ENCODE measurements around the gene ALG12.

Gene ALG12

DNA sequence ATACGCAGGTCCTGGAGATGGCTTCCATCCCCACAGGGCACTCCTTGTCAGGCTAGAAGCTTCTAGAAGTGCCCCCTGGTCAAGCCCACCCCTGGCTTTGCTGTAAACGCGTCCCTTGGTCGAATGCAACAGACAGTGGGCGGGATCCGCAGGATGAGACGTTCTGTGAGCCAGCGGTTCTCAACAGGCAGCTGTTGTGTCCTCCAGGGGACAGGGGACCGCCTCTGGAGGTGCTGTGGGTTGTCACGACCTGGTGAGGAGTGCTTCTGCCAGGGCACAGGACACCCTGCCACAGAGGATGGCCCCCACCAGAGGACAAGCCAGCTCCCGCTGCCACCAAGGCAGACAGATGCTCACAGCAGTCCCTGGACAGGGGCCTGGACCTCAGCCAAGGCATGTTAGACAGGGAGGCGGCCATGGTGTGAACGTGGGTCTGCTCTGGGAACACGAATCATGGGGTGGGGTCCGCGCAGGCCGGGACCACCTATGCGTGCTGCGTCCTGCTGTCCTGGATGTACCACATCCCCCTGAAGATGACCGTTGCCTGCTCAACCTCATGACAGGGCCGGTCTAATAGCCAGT is 11.8 kb upstream of the ALG12 start:
- DNase-seq (ENCODE audit: low read depth in 2 of 2) = no peak

DNA sequence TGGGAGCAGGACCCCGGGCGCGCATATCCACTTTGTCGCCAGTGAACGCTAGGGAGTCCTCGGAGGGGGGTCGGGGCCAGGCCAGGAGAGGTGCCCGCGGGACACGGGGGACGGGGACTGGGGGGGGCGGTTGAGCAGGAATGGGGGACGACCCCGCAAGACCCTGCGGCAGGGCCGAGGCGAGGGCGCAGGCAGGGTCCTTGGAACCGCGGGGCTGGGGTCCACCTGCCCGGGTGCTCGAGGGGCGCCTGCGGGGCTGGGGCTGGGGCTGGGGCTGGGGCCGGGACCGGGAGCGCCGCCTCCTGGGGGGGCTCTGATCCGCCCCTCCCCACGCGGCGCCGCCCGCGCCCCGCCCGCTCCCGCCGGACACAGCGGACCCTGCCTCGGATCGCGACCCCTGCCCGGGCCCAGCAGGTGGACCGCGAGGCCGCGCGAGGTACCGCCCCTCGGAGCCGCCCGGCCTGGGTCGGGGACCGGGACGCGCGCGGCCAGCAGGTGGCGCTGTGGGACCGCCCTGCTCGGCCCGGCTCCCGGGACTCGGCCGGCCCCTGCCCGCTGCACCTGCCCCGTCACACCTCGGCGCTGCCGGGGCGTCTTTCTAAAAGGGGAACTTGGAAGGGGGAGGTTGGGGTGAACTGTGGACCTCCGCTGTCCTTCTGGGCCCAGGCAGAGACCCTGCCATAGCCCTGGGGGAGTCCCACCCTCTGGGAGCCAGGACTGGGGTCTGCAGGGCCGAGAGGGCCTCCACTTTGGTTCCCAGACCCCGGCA is 11.2 kb upstream of the ALG12 start:
- DNase-seq (ENCODE audit: low read depth in 2 of 2) = peak; percentile 43 to 60

DNA sequence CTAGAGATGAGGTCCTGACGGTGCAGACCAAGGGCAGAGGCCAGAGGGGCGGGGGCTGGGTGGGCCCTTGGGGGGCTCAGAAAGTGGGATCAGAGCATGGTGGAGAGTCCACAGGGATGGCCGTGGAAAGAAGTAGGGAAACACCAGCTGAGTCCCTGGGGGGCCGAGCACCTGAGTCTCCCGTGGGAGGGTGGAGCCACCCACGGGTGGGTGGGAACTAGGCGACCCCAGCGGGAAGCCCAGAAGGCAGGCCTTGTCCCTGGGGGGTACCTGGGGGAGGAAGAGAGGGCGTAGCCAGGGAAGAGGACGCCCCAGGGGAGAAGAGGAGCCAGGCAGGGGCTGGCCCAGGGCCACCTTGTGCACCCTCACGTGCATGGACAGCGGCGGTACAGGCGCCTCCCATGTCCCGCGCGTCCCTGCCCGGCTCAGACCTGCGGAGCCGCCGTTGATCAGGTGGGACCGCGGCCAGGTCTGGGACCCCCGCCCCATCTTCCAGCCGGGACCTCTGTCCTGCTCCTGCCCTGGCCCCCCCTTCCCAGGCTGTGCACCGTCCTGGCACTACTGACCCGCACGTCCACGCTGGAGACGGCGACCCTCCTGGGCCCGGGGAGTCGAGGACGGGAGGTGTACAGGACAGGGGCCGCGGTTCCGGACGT is 10.4 kb upstream of the ALG12 start:
- DNase-seq (ENCODE audit: low read depth in 2 of 2) = no peak

DNA sequence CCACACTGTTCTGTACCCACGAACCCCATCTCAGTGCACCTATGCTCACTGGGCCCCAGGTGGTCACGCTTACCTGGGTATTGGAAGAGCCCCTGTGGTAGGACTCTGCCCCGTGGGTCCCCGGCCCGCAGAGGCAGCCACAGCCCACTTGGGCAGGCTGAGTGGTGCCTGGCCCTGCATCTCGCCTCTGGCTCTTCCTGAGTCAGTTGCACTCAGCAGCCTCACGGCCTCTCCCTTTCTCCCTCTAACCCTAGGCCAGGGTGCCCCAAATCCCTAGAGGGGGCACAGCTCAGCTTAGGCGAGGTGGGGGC is 9.9 kb upstream of the ALG12 start:
- no peak for DNase-seq (ENCODE audit: low read depth in 2 of 2)

DNA sequence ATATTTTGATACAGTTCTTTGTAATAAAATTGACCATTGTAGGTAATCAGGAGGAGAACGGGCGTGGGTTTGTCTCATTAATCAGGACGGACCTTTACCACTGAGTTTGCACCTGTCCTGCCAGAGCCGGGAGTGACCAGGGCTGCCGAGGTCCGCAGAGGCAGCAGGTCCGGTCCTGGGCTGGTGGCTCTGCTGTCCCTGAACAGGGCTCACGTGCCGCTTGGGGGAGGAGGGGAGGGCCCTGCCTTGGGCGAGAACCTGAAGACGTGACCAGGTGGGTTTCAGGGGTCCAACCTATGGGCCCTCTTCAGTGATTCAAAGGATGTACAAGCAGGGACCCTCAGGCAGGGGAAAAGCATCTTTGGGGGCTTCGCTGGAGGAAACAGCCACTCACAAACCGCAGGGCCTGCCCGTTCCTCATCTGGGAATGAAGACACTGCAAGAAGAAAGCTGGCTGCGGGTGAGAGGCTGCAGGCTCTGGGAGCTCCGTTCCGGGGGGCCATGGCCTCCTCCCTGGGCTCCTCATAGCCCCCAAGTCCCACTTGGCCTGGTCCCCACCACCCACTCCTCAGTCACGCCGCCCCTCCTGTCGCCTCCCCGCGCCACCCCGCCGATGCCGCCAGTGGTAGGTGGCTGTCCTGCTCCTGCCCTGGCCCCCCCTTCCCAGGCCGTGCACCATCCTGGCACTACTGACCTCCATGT is 9.4 kb upstream of the ALG12 start:
- no peak for DNase-seq (ENCODE audit: low read depth in 2 of 2)

DNA sequence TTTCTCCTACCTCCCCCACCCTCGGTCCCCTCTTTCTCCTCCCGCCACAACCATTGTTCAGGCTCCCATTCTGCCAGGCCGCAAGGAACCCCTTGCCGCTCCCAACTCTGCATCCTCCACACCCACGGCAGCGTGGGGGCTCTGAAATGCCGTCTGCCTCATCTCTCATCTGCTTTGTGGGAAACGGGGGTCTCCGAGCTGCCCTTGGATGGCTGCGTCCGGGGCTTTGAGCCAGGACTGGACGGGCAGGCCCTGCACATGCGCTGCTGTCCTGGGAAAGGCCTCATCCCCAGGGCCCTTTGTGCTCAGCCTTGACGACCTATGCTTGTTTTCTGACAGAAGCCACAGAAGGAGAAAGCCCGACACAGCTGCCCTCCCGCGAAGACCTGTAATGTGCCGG is 8.7 kb upstream of the ALG12 start:
- no peak for DNase-seq (ENCODE audit: low read depth in 2 of 2)

DNA sequence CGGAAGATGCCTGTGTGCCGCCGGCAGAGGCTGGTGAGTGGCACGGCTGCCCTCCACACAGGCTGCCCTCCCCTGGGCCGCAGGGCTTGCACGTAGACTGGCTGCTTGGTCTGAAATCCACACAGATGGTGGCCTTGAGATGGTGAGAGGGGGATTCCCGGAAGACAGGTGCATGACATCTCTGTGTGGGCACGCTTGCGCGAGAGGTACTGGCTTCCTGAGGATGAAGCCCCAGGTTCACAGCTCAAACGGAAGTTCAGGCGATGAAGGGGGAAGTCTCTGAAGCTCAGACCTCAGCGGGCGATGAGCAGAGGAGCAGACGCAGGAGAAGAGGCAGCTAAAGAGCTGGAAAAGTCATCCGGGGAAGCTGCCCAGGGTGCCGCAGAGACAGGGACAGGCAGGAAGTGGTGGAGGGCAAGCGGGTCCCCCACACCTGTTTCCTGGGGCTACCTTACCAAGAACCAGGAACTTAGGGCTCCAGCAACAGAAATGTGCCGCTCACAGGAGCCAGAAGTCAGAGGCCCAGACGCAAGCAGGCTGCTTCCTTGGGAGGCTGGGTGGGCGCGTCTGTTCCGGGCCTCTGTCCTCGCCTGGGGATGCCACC is 7.4 kb upstream of the ALG12 start:
- DNase-seq (ENCODE audit: low read depth in 2 of 2) = peak; percentile 54 to 66

DNA sequence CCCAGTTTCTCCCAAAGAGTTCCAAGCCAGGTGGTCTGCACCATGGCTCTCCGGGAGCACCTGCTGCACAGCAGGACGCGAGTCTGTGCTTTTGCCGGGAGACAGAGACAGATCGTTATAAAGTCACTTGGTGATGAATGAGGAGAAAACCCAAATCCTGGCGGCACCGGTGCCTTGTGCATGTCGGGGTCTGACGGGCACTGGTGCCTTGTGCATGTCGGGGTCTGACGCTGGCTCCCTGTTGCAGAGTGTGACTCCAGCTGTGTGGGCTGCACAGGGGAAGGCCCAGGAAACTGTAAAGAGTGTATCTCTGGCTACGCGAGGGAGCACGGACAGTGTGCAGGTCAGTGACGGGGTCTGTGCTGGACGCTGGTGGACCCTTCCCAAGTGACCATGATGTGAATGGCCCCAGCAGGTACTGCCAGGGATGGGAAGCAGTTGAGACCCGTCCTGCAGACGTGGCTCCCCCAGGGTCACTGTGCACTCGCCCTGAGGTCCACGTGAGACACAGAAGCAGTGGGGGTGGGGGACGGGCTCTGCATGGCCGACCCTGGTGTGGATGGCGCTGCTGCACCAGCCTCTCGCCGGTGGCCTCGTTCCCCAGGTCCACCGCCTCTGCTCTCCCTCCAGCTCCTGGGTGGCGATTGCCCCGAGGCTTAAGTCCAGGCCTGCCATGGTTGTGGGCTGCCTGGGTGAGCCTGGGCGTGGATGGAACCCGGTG is 6.0 kb upstream of the ALG12 start:
- no peak for DNase-seq (ENCODE audit: low read depth in 2 of 2)

DNA sequence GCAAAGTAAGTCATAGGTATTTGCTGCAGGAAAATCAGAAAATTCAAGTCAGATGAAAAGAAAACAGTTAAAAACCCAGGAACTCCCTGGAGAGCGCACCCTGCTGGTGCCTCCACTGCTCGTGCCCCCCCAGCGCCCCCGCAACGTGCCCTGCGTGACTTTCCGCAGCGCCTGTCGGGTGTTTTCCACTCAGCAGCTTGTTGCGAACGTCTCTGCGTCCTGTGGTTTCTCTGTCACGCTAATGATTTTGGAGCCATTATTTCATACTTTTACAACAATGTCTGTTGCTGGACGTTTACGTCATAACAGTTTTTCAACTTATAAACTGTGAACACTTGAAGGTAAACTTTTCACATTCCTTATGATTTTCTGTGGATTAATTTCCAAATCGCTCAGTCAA is 5.2 kb upstream of the ALG12 start:
- no peak for DNase-seq (ENCODE audit: low read depth in 2 of 2)

DNA sequence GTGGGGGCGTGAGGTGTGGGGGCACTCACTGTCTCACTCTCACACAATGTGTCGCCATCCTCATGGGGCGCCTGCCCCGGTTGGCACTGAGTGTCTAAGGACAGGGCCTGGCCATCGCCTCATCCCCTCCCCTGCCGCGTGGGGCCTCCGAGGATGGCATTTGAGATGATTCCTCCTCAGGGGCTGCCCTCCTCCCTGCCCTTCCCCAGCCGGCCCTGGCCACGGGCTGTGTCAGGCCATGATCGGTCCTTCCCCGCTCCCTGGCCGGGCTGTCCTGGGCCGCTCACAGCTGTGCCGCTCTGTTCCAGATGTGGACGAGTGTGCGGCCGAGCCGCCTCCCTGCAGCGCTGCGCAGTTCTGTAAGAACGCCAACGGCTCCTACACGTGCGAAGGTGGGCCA is 4.7 kb upstream of the ALG12 start:
- DNase-seq (ENCODE audit: low read depth in 2 of 2) = no peak

DNA sequence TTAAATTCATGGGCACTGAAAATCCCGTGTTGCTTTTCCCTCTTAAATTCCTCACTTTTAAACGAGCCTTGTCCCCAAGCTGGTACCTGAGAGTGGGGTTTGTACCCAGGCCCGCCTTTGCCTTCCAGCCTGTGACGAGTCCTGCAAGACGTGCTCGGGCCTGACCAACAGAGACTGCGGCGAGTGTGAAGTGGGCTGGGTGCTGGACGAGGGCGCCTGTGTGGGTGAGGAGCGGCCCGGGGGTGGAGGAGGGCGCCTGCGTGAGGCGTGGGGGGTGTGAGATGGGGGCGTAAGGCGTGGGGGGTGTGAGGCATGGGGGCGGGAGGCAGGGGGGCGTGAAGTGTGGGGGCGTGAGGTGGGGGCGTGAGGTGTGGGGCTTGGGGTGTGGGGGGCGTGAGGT is 4.2 kb upstream of the ALG12 start:
- no peak for DNase-seq (ENCODE audit: low read depth in 2 of 2)

DNA sequence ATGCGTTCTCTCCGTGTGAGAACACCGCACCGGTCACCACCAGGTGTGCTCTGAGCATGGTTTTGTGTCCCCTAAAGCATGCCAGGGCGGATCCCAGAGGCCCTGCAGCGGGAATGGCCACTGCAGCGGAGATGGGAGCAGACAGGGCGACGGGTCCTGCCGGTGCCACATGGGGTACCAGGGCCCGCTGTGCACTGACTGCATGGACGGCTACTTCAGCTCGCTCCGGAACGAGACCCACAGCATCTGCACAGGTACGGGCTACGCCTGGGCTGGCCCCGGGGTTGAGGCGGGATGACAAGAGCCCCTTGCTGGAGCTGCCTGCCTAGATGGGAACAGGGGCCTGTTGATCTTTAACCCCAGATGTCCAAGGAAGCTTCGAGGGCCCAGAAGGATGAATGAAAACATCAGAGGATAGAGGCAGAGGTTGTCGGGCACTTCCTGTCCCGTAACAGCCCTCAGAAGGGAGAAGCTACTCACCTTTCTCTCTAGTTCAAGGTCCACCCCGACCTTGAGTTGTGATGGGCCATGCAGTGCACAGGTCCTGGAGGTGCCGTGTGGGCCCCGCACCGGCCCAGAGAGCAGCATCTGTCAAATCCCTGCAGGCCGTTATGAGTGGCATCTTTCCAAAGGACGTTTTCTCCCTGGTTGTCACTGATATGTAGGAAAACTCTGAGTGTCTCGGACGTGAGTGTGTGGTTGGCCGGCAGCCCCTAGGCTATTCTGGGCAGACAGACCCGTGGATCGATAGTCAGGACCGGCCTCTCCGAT is 3.5 kb upstream of the ALG12 start:
- DNase-seq (ENCODE audit: low read depth in 2 of 2) = no peak

DNA sequence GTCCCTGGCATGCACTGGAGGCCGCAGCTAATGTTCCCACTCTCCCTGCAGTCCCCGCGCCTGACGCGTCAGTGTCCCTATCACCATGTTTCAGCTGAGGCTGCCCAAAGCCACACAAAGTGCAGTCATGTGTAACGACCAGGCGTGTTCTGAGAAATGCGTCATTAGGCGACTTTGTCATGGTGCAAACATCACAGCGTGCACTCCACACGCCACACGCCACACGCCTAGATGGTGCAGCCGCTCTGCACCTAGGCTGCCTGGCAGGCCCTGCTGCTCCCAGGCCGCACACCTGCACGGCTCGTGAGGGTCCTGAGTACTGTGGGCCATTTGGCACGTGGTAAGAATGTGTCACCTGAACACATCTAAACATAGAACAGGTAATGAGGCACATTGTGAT is 2.6 kb upstream of the ALG12 start:
- no peak for DNase-seq (ENCODE audit: low read depth in 2 of 2)

DNA sequence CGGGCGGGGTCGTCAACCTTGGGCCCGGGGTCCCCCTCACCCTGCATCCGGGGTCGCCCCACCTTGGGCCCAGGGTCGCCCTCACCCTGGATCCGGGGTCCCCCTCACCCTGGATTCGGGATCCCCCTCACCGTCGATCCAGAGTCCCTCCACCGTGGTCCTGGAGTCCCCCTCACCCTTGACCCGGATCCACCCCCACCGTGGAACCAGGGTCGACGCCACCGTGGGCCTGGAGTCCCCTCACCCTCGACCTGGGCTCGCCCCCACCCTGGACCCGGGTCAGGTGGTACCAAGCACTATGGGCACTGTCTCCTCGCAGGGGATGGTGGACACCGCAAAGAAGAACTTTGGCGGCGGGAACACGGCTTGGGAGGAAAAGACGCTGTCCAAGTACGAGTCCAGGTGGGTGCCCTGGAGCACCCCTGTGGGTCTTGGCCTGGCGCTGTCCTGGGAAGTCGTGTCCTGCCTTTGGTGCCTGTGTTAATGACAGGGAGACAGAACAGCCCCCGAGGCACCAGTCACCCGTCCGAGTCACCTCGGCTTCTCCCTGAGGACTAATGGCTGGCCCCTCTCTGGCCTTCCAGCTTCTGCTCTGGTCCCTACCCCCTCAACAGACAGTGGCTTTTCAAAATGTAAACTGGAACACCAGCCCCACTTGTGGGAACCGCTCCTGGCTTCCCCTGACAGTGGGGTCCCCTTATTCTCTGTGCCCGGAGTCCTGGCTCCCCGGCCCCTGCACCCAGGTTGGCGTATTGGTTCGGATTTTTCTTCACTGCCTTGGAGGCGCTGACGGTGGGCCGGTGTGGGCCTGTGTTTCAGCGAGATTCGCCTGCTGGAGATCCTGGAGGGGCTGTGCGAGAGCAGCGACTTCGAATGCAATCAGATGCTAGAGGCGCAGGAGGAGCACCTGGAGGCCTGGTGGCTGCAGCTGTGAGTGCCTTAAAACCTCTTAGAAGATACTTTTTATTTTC is 958 bp upstream of the ALG12 start:
- DNase-seq (ENCODE audit: low read depth in 2 of 2) = no peak

DNA sequence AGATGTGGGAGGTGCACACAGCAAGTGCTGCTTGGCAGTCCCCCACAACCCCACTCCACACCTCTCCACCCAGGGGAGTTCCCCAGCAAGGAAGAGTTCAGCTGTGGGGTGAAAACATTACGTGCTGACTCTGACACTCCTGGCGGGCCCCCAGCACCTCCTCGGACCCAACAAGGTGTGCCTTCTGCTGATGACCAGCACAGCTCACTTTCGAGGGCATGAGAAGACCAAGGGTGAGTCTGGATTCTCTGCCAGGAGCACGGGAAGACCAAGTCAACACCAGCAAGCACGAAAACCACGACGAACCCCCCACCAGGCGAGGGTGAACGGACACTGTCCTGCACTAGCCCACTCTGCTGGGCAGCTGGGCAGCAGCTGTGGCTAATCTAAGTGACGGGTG is 1.4 kb downstream of the ALG12 start:
- no peak for DNase-seq (ENCODE audit: low read depth in 2 of 2)

DNA sequence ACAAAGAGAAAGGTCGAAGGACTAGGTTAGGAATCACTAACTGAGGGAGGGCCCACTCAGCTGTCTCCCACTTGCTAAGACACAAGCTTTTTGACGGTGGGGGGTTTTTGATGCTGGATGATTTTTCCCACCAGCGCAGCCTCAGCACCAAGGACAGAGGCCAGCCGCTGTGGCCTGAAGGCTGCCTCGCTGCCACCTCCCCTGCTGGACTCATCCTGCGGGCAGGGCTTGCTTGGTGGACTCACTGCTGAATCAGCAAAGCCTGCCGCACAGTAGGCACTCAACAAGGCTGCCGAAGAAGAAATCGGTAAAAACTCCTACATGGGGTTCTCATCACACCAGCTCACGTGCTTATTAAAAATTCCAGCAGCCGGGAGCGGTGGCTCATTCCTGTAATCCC is 2.6 kb downstream of the ALG12 start:
- DNase-seq (ENCODE audit: low read depth in 2 of 2) = no peak

DNA sequence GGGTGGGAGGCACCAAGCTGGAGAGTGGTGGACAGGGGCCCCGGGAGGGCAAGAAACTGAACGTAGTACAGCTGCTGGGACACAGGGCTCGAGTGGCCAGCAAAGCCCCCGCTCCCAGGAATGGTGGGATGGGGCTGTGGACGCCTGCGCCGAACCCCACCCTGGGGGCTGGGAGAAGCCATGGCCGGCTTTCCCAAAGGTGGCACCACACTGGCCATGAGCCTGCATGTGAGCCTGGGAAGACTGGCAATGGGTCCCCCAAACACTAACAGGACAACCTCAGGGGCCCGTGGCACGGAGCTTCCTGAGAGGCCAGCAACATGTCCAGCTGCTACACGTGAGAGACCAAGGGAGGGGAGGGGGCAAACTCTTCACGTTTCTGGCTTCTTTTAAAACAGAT is 4.0 kb downstream of the ALG12 start:
- DNase-seq (ENCODE audit: low read depth in 2 of 2) = no peak

DNA sequence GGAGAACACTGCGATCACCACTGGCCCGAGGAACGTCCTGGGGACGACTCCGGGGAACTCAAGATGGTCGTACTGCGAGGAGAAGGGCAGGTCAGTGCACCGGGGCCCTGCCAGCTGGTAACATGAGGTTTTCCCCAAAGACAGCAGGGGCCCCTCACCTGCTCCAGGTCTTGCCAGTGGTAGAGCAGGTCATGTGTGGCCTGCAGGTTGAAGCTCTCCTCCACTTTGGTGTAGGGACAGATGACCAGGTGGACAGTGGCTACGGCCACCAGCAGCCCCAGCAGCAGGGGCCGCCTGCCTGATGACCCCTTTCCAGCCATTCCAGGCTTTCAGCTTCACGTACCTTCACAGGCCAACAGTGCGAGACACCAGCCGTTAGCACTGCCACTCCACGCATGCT is 4.8 kb downstream of the ALG12 start:
- no peak for DNase-seq (ENCODE audit: low read depth in 2 of 2)

DNA sequence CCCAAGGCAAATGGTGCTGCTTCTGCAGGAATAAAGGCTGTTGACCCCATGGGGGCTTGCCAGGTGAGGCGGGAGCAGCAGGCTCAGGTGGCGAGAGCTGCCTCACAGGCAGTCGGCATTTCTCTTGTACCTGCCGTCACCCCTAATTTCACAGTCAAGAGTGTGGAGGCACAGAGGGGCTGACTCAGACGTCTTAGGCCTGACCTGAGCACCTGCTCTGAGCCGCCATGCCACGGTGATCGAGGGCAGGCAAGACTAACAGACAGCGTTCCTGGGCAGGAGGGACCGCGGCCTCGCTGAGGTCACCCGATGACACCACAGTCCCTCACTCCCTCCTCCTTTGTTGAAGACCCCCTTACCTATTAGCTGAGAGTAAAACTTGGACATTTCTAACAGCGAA is 5.2 kb downstream of the ALG12 start:
- DNase-seq (ENCODE audit: low read depth in 2 of 2) = no peak
